GM19193 (cell line): ENCODE results near the gene TFCP2L1.

ENCODE experiments used
- POLR2A ChIP-seq: IDR thresholded peaks from 4 replicates; pipeline ENCODE4 v1.6.1; 2011; ENCODE audit not compliant: insufficient read depth, insufficient read length; ENCODE audit errors: extremely low read depth

Gene TFCP2L1

DNA sequence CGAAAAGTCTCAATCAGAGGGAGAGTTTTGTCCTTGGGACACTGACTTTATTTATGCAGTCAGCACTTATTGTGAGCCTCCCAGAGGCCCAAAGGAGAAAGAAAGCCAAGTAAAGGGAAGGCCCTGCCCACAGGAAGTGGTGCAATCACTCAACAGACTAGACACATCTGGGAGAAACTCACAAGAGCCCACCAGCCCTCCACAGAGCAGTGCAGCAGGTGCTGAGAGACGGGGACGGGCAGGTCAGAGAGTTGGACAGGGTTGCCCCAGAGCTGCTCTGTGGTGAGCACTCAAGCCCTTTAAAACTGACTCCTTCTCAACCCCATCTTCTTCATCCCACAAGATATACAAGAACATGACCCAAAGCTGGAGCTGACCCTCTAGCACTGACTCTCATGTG is 96.0 kb downstream of the TFCP2L1 start:
- TF ChIP-seq POLR2A, result no peak

DNA sequence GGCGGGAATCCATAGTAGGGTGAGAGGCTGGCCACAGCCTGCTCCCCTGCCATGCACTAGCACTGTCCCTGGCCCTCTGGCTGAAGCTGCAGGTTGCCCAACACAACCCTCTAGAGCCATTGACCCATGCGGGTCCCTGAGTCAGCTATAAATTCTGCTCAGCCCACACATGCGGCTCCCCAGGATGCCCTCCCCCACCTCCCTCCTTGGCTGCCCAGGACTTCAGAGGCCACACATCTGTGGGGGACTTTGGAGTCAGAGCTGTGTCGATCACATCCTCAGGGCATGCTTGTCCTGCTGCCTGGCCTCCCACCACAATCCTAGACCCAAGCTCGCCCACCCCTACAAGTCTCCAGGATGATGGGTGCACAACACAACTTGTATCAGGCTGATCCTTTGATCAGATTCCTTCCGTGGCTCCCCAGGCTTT is 97.0 kb downstream of the TFCP2L1 start:
- no peak for TF ChIP-seq POLR2A

DNA sequence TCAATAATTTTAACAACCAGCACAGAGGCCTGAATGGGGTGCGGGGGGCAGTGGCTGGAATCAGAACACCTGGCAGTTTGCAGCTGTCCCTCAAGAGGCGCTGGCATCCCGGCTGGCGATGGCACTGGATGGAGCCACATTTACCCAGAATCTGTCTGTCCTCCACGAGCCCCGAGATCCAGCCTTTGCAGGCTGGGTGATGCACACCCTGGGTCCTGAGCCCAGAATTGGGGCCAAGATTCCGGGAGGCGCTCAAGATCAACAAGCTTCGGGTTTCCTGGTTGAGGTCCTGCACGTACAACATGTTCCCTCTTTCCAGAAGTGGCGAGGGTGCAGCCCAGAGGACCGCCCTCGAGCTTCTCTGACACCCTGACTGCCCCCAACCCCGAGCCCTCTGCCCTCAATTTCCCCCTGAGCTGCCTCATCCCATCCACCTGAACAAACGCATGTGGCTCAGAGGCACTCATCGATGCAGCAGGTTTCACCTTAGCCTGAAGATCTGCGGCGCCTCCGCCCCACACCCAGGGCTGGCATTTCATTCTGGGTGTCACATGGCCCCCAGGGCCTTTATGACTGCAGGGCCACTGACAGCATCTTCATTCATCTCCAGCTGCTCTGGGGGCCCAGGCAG is 97.5 kb downstream of the TFCP2L1 start:
- TF ChIP-seq POLR2A, result no peak

DNA sequence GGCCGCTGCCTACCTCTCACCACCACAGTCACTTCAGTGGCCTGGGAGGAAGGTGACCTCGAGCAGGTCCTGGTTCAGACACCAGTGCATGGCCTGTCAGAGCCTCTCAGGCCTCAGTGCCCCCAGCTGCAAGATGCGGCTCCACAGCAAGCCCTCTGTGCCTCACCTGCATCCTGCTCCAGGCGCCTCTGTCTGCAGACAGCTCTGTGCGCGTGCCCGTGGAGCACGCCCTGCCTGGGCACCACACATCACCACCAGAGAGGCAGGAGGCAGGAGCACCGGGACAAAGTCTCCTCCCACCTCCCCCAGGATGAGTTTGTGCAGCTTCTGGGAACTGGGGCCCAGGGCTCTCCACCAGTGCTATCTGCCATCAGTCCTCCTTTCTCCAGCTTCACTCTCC is 98.7 kb downstream of the TFCP2L1 start:
- no peak for TF ChIP-seq POLR2A

DNA sequence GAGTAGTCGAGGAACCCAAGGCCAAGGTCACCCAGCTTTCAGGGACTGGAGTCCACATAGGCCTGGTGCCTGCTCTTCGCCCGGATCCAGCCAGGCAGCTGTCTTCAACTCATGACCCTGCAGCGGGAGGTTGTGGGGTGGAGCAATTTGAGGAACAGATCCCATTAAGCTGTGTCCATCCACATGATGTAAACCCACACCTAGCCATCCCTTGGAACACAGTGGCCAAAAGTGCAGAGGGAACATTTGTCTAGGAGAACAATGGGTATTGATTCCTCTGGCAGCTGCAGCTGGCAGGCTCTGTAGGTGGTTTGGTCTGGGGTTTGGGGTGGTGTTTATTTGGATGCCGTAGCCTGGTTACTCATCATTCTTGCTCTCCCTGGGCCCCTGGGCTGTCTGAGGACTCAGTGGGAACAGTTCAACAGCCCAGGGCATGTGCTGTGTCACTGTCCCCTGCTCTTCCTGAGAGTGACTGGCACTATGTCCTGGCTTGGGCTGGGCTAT is 99.4 kb downstream of the TFCP2L1 start:
- no peak for TF ChIP-seq POLR2A

DNA sequence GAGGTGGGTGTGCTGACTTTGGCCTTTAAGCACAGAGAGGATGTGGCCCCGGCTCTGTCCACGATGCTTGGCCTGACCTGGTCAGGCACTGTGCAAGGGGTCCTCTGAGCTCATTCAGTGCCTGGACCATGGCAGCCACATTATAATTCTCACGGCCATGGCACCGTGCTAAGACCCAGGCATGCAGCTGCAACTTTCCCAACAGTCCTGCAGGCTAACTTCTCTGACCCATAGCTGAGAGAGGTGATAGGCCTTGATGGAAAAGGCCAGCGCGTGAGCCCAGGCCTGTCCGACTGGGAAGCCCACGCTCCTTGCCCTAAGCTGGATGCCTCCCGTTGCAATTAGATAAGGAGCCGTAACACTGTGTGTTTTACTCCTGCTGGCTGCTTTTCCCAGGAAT is 99.9 kb downstream of the TFCP2L1 start:
- TF ChIP-seq POLR2A, result no peak

DNA sequence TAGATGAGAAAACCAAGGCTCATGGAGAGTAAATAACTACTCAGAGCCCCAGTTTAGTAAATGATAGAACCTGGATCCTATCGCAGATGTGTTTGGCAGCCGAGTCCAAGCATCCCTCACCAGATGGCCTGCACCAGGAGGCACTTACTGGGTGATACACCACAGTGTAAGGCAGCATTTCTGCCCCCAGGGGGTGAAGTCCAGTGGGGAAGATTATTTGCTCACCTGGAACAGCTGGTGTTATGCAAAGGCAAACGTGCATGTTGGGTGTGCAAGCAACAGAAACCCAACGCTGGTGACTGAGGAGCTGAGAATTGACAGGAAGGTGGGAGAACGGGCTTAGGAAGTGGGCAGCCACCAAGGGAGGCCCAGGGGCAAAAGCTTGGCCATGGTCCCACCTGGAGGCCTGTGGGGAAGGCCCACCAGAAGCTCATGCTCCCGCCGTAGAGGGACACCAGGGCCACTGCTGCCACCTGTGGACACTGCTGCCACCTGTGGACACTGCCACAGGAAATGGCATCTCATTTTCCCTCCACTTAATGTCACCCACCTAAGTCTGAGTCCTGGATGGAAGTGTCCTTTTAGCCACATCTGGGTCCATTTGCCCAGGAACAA is 100.6 kb downstream of the TFCP2L1 start:
- no peak for TF ChIP-seq POLR2A

DNA sequence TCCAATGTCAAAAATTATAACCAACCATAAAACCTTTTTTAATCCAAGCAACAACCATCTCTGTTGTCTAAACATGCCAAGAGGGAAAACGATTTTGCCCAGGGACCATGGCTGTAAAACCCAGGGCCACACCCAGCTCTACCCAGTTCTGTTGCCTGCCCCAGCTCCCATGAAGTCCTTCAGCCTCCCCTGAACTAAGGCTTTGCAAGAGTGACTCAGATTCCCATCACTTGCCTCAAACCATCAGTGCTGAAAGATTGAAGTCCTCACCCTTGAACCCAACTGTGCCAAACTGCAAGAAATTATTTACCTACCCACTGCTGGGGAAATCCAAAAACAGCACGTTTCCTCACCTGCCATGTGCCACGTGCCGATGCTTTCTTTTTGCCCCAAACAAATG is 102.5 kb downstream of the TFCP2L1 start:
- TF ChIP-seq POLR2A, result no peak

DNA sequence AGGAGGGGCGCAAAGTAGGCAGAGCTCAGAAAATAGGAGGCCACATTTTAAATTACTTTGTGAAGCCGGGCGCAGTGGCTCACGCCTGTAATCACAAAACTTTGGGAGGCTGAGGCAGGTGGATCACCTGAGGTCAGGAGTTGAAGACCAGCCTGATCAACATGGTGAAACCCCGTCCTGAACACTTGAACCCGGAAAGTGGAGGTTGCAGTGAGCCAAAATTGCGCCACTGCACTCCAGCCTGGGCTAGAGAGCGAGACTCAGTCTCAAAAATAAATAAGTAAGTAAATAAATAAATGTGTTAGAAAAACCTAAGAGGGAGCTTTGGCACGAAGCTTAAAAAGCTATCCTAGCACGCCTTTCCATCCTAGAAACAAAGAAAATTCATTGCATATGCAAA is 105.5 kb downstream of the TFCP2L1 start:
- no peak for TF ChIP-seq POLR2A

DNA sequence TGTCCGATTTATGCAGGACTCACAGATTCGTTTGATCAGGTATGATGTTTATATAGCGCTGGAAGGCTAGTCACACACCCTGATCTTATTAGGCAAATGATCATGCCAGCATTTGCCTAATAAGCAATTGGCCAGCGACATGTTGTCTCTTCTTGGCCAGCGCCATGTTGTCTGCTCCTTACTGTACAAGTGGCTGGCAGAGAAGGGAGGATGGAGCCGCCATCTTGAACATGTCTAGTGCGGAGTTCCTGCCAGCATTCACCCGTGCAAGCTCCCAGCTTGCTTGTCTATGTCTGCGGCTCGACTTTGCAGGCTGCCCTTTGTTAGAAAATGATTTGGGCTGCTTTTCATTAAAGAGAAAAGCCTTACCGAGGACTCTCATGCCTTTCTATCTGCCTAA is 106.3 kb downstream of the TFCP2L1 start:
- no peak for TF ChIP-seq POLR2A

DNA sequence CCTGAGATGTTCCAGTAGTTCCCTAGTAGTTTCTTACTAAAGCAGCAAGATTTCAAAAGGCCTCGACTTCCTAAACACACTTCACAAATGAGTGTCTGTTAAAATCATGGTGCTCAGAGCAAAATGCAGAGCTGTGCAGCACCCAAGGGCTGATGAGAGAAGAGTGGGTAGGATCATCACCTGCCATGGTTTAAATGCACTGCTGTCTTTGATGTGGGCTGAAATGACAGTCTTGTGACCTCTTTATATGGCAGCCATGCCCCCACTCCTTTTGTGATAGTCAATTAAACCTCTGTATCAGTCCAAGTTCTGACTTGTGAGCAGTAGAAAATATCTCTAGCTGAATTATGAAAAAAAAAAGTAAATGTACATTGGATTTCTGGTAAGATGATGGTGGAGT is 107.1 kb downstream of the TFCP2L1 start:
- no peak for TF ChIP-seq POLR2A

DNA sequence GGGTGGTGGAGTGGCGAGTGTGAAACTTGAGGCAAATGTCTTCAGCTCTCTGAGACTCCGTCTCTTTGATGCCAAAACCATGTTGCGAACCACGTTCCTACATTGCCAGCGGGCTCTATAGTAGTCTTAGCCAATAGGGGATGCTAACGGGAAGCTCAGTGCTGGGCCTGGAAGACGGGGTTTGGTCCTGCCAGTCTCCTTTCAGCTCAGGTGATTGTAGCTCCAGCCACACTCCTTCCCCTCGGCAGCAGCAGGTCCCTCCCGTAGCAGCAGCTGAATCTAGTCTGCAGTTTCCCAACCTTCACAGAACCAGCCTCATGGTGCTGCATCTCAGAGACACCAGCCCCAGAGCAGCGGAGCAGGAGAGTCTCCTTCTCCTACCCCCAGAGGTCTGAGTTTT is 109.7 kb downstream of the TFCP2L1 start:
- TF ChIP-seq POLR2A, result no peak

DNA sequence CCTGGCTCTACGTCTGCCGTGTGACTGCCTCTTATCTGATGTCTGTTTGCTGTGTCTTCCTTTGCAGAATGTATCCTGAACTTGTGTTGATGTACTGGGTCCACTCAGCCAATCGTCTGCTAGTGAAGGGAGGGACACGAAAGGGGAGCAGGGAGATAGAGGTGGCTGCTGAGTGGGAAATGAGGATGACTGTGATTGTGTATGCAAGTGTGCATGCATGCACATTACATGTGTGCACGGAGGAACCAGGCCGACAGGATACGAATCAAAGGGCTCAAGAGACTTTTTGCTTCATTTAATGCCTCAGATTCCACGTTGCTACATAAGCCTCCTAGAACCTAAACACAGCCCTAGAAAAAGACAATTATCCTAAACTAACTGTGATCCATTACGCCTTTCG is 111.2 kb downstream of the TFCP2L1 start:
- no peak for TF ChIP-seq POLR2A

DNA sequence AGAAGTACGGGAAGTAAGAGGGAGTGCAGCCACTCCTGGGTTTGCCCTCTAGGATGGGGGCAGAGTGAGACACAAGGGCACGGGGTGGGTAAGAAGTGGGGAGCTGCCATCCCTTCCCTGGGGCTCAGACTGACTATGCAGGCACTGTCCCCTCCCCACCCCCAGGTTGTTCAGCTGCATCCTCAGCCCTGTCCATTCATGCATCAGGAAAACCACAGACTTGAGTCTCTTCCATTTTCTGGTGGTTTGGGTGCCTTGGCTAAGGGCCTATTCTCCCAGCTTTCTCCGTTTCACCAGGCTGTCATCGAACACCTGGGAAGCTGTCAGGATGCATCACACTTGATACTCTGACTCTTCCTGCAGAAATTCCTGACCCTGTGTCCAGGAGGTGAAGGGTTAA is 111.9 kb downstream of the TFCP2L1 start:
- no peak for TF ChIP-seq POLR2A

DNA sequence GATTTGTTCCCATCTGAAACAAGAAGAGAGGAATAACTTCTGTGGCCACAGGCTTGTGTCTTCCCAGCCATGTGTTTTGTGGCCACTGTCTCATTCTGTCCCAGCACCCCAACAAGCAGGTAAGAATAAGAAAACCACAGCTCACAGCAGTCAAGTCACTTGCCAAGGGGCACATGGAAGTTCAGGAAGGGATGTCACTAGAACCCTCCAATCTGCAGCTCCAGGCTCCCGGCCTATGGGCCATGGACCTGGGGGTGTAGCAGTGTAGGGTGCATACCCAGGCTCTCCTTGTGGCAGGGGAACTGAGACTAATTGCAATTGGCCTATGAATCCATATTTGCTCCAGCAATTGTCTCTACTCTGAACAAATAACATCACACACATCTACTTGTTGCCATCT is 112.5 kb downstream of the TFCP2L1 start:
- TF ChIP-seq POLR2A, result no peak

DNA sequence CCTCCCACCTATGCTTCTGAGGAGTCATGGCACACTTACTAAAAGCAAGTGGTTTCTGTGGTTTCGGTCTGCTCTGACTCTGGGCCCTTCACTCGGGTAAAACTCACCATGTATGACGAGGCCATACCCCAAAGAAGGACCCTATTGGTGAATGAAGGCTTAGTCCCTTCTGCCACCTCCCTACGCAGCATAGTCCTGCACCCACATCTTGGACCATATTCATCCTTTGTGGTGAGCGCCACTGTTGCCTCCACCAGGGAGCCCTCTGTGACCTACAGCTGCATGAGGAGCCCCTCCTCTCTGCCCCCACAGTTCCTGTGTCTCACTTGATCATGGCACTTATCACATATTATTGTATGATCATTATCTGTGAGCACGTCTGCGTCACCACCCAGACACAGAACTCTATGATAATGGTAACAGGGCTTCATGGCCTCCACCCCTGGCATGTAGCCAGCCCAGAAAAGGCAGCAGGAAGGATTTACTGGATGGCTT is 113.3 kb downstream of the TFCP2L1 start:
- no peak for TF ChIP-seq POLR2A
